ENCODE results near the gene NR4A2. TPM values are rescaled to one million over a fixed set of nuclear protein-coding genes. Genes with fewer than 3 reads are reported as not detected.

Gene NR4A2
- total and polyA plus RNA-seq, 4 donors: 3.7 to 7.9 (median 5.6) TPM

GRCh38 chr2:156347431-156347830 is 14.9 kb upstream of the NR4A2 start:
- Histone ChIP-seq H3K9me3 (ENCODE audit: control insufficient read depth in 4 of 4, insufficient read depth in 3 of 4, low read length in 3 of 4) (no peaks in the 10 kb centered on the region), H3K27me3 (ENCODE audit: control insufficient read depth in 3 of 3, insufficient read depth in 3 of 3, low read length in 2 of 3) (no peaks in the 10 kb centered on the region), H3K36me3 (ENCODE audit: control insufficient read depth in 4 of 4, insufficient read depth in 4 of 4, low read length in 4 of 4) (no peaks in the 10 kb centered on the region), H3K4me3 (no peak overlapping the region), H3K9ac (ENCODE audit: insufficient read depth in 1 of 2, low read length in 2 of 2) (no peak overlapping the region), H3K27ac (ENCODE audit: low read depth in 1 of 2, low read length in 1 of 2) (no peak overlapping the region), H3K4me1 (ENCODE audit: control insufficient read depth in 5 of 5, insufficient read depth in 5 of 5, low read length in 5 of 5) (peaks cover 0 to 3% (median 0%) of the 10 kb centered on the region in 5 donors)
- TF ChIP-seq, protein P1, sequence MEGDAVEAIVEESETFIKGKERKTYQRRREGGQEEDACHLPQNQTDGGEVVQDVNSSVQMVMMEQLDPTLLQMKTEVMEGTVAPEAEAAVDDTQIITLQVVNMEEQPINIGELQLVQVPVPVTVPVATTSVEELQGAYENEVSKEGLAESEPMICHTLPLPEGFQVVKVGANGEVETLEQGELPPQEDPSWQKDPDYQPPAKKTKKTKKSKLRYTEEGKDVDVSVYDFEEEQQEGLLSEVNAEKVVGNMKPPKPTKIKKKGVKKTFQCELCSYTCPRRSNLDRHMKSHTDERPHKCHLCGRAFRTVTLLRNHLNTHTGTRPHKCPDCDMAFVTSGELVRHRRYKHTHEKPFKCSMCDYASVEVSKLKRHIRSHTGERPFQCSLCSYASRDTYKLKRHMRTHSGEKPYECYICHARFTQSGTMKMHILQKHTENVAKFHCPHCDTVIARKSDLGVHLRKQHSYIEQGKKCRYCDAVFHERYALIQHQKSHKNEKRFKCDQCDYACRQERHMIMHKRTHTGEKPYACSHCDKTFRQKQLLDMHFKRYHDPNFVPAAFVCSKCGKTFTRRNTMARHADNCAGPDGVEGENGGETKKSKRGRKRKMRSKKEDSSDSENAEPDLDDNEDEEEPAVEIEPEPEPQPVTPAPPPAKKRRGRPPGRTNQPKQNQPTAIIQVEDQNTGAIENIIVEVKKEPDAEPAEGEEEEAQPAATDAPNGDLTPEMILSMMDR (IDR thresholded peaks at IDR 0.05; ENCODE audit: control extremely low read depth, extremely low read depth): no peak
- DNase-seq: no peak
- ATAC-seq (ENCODE audit: insufficient read depth, low FRiP score): no peak
- WGBS, 2 donors: 85 to 92% methylated on average over 3 of the region's 3 CpGs

- ATAC-seq (ENCODE audit: insufficient read depth, low FRiP score): no peak
- TF ChIP-seq, protein P1 (IDR thresholded peaks at IDR 0.05; ENCODE audit: control extremely low read depth, extremely low read depth): no peak
- WGBS, 2 donors: 65 to 66% methylated on average over 4 of the region's 4 CpGs
Measured at GRCh38 chr2:156346731-156347130, 14.2 kb upstream of the NR4A2 start.

GRCh38 chr2:156345582-156345981 is 13.1 kb upstream of the NR4A2 start:
- WGBS, 2 donors: 90 to 93% methylated on average over 3 of the region's 3 CpGs
- H3K27me3 ChIP-seq (ENCODE audit: control insufficient read depth in 3 of 3, insufficient read depth in 3 of 3, low read length in 2 of 3): no peaks in the 10 kb centered on the region
- no peak overlapping the region for H3K9ac ChIP-seq (ENCODE audit: insufficient read depth in 1 of 2, low read length in 2 of 2)
- TF ChIP-seq, protein P1 (IDR thresholded peaks at IDR 0.05; ENCODE audit: control extremely low read depth, extremely low read depth): no peak
- H3K27ac ChIP-seq (ENCODE audit: low read depth in 1 of 2, low read length in 1 of 2): no peak overlapping the region
- peaks cover 0 to 11% (median 0%) of the 10 kb centered on the region in 5 donors for H3K4me1 ChIP-seq (ENCODE audit: control insufficient read depth in 5 of 5, insufficient read depth in 5 of 5, low read length in 5 of 5)
- H3K36me3 ChIP-seq (ENCODE audit: control insufficient read depth in 4 of 4, insufficient read depth in 4 of 4, low read length in 4 of 4): no peaks in the 10 kb centered on the region
- no peaks in the 10 kb centered on the region for H3K9me3 ChIP-seq (ENCODE audit: control insufficient read depth in 4 of 4, insufficient read depth in 3 of 4, low read length in 3 of 4)
- DNase-seq: no peak
- ATAC-seq (ENCODE audit: insufficient read depth, low FRiP score): no peak
- no peak overlapping the region for H3K4me3 ChIP-seq

More at GRCh38 chr2:156346731-156347130, 14.2 kb upstream of the NR4A2 start:
- no peak overlapping the region for H3K27ac ChIP-seq (ENCODE audit: low read depth in 1 of 2, low read length in 1 of 2)
- H3K4me3 ChIP-seq: no peak overlapping the region
- no peaks in the 10 kb centered on the region for H3K27me3 ChIP-seq (ENCODE audit: control insufficient read depth in 3 of 3, insufficient read depth in 3 of 3, low read length in 2 of 3)
- no peak for DNase-seq
- H3K36me3 ChIP-seq (ENCODE audit: control insufficient read depth in 4 of 4, insufficient read depth in 4 of 4, low read length in 4 of 4): no peaks in the 10 kb centered on the region
- no peaks in the 10 kb centered on the region for H3K9me3 ChIP-seq (ENCODE audit: control insufficient read depth in 4 of 4, insufficient read depth in 3 of 4, low read length in 3 of 4)
- peaks cover 0 to 3% (median 0%) of the 10 kb centered on the region in 5 donors for H3K4me1 ChIP-seq (ENCODE audit: control insufficient read depth in 5 of 5, insufficient read depth in 5 of 5, low read length in 5 of 5)
- H3K9ac ChIP-seq (ENCODE audit: insufficient read depth in 1 of 2, low read length in 2 of 2): no peak overlapping the region

DNA sequence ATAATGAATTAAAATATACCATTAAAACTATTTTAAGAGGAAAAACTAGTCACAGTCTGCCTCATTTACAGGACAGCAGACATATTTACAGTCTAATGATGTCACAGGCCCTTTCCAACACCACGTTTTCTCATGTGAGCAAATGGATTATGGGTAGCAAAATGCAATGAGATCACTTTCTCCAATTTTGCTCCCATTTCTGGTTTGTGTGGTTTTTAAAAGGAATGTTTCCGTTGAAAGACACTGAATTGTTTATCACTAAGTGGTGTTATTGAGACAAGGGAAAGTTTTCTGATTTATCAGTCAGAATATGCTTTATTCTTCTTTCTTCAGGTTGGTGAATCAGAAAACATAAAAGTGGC is 11.4 kb upstream of the NR4A2 start:
- Histone ChIP-seq H3K9ac (ENCODE audit: insufficient read depth in 1 of 2, low read length in 2 of 2) (no peak overlapping the region), H3K27me3 (ENCODE audit: control insufficient read depth in 3 of 3, insufficient read depth in 3 of 3, low read length in 2 of 3) (no peaks in the 10 kb centered on the region), H3K9me3 (ENCODE audit: control insufficient read depth in 4 of 4, insufficient read depth in 3 of 4, low read length in 3 of 4) (no peaks in the 10 kb centered on the region), H3K27ac (ENCODE audit: low read depth in 1 of 2, low read length in 1 of 2) (no peak overlapping the region), H3K4me3 (no peak overlapping the region), H3K36me3 (ENCODE audit: control insufficient read depth in 4 of 4, insufficient read depth in 4 of 4, low read length in 4 of 4) (no peaks in the 10 kb centered on the region), H3K4me1 (ENCODE audit: control insufficient read depth in 5 of 5, insufficient read depth in 5 of 5, low read length in 5 of 5) (peaks cover 0 to 11% (median 0%) of the 10 kb centered on the region in 5 donors)
- ATAC-seq (ENCODE audit: insufficient read depth, low FRiP score) (no peak), DNase-seq (peak in 1 of 3 donors; percentile 14)
- WGBS, 2 donors: 72 to 75% methylated on average over 2 of the region's 2 CpGs
- TF ChIP-seq, protein P1 (IDR thresholded peaks at IDR 0.05; ENCODE audit: control extremely low read depth, extremely low read depth): no peak
